Measurements from ENCODE around the gene TBK1. TPM values are rescaled to one million over a fixed set of nuclear protein-coding genes. Genes with fewer than 3 reads are reported as not detected.

The TBK1 gene
- total and polyA plus RNA-seq, 2 of the 13 experiments (the other 11 are each of a cell fraction or from before 2014, with no cell fraction given) = 10.3 to 25.2 TPM

DNA sequence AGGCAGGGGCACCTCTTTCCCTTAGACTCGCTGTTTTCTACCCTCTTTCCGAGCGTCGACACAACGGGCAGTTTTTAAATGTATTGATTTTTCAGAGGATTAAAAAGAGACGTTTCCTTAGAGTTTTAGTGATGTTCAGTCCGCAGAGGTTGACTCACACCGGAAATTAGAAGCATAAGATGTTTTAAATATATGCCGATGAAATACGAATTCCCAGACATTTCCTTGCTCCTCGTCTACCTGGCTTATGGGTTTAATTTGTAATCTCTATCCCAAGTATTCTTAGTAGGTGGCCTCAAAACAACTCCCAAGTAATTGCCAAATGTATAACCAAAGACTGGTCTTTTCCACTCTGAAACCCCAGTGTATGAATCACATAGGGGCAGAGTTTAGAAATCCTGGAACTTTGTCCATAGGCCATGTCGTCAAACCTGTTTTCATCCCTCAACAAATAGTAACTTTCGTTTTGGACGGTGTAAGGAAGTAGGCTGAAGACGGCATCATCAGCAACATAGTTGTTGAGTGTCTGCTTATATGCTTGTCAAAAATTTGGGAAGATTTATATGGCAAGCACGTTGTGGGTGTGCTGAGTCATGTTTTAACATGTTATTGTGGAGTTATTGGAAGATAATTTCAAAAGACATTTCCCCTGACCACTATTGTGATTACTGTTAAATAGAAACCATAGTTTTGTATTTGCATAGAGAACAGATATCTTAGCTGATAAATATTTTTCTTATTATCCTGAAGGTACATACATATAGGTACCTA is 824 bp downstream of the TBK1 start (continued):
- peak; percentile 20; the same call in 1 of the 3 replicates for TF ChIP-seq MXI1 (IDR thresholded peaks at IDR 0.05; ENCODE audit: borderline replicate concordance, low read depth, low read length)
- no peak for TF ChIP-seq NFYB (CRISPR knock-in tag; IDR thresholded peaks at IDR 0.05)
- no peak for TF ChIP-seq ZNF253 (CRISPR knock-in tag; IDR thresholded peaks at IDR 0.05; ENCODE audit: borderline replicate concordance)
- TF ChIP-seq NCOA1 (CRISPR knock-in tag; IDR thresholded peaks at IDR 0.05) = no peak
- TF ChIP-seq KLF16 (CRISPR knock-in tag; IDR thresholded peaks at IDR 0.05) = 0 out of 4 replicates have a peak, but pooled peaks of 1 of the 2 experiments have one; percentile 7
- TF ChIP-seq ZNF7 (CRISPR knock-in tag; IDR thresholded peaks at IDR 0.05) = 0 out of 2 replicates have a peak, but pooled peaks have one; percentile 39
- 0 out of 2 replicates have a peak, but pooled peaks have one; percentile 37 for TF ChIP-seq POLR2AphosphoS5 (IDR thresholded peaks at IDR 0.05; ENCODE audit: low read depth, low read length)
- peak; percentile 54 for TF ChIP-seq ASH2L (IDR thresholded peaks at IDR 0.05; ENCODE audit: insufficient read length, low read depth, low read length)
- TF ChIP-seq, protein P1, sequence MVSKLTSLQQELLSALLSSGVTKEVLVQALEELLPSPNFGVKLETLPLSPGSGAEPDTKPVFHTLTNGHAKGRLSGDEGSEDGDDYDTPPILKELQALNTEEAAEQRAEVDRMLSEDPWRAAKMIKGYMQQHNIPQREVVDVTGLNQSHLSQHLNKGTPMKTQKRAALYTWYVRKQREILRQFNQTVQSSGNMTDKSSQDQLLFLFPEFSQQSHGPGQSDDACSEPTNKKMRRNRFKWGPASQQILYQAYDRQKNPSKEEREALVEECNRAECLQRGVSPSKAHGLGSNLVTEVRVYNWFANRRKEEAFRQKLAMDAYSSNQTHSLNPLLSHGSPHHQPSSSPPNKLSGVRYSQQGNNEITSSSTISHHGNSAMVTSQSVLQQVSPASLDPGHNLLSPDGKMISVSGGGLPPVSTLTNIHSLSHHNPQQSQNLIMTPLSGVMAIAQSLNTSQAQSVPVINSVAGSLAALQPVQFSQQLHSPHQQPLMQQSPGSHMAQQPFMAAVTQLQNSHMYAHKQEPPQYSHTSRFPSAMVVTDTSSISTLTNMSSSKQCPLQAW (CRISPR knock-in tag; IDR thresholded peaks at IDR 0.05) = peak; percentile 23; the same call in 1 of the 2 replicates
- TF ChIP-seq SRSF4 (IDR thresholded peaks at IDR 0.05; ENCODE audit: low read depth, low read length, poor library complexity, severe bottlenecking) = no peak
- TF ChIP-seq WIZ (CRISPR knock-in tag; IDR thresholded peaks at IDR 0.05) = 0 out of 2 replicates have a peak, but pooled peaks have one; percentile 1
- peak in 1 of 2 experiments; percentile 25; a peak in 1 of 4 replicates for TF ChIP-seq POLR2A (IDR thresholded peaks at IDR 0.05; ENCODE audit: insufficient read depth in 1 of 2, low read depth in 2 of 2, low read length in 2 of 2)
- peak; percentile 6 for TF ChIP-seq ZEB1 (IDR thresholded peaks at IDR 0.05; ENCODE audit: insufficient replicate concordance, low read depth)
